GM23248 (cell line): Measurements from ENCODE around the gene USP31.

ENCODE experiments used
- EZH2 ChIP-seq: fragments of 200-600 bp; sonication (generic); IDR thresholded peaks from 2 replicates; pipeline ENCODE4 v1.6.1; 2018; ENCODE audit warnings: antibody characterized with exemption, mild to moderate bottlenecking; ENCODE audit not compliant: insufficient read depth, poor library complexity, severe bottlenecking
- EZH2phosphoT487 ChIP-seq: fragments of 200-600 bp; sonication (generic); IDR thresholded peaks from 2 replicates; pipeline ENCODE4 v1.6.1; 2018; ENCODE audit warnings: antibody characterized with exemption, moderate library complexity, mild to moderate bottlenecking, low read depth; ENCODE audit not compliant: insufficient read depth

DNA sequence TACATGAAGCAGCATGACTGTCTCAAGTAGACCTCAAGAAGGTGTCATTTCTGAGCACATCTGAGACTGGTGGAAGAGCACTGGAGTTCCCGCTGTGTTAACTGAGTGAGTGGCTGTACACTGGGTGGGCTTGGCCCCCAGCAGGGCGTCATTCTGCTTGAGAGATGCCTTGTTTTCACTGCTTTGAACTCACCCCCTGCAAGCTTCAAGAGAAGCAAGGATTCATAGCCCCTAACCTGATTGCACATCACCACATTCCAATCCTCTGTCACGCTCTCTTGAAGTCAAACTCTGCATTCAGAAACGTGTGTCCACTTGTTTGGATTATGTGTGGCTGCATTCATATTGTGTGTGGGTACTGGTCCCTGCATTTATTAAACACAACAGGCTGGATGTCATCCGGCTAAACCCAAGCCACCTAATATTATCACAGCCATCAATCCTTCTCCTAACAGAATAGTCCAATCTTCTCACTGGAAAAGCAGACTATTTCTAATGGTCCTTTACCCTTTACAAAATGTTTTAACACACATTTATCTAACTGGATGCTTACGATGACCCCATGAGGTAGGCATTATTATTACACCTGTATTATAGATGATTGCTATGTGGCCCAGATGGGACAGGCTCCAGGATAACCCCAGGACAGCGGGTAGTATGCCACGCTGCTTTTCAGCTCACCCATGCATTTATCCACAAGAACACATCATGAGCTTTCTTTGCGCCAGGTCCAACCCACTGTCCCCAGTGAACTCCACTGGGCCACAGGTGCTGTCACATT lies 76.3 kb downstream of the USP31 start:
- TF ChIP-seq EZH2 (no peak), EZH2phosphoT487 (no peak)
